ENCODE results near the gene P2RY12.

Gene P2RY12

GRCh38 chr3:151412989-151413388 lies 28.4 kb upstream of the P2RY12 start:
- no peak overlapping the region for H3K27ac ChIP-seq (ENCODE audit: low read depth, low read length)
- no peaks in the 10 kb centered on the region for H3K27me3 ChIP-seq (ENCODE audit: control insufficient read depth in 1 of 2, insufficient read depth in 2 of 2, low read length in 2 of 2)
- no peaks in the 10 kb centered on the region for H3K9me3 ChIP-seq (ENCODE audit: low read length)
- no peak overlapping the region for H3K4me3 ChIP-seq (ENCODE audit: low read depth in 1 of 2, low read length in 2 of 2)
- no peaks in the 10 kb centered on the region for H3K36me3 ChIP-seq (ENCODE audit: insufficient read depth, low read length)
- no peak overlapping the region for H3K9ac ChIP-seq (ENCODE audit: low read length)
- H3K4me1 ChIP-seq (ENCODE audit: insufficient read depth, low read length), result peaks cover 9% of the 10 kb centered on the region

GRCh38 chr3:151410891-151411559 lies 26.5 kb upstream of the P2RY12 start:
- no peak overlapping the region for H3K4me3 ChIP-seq (ENCODE audit: low read depth in 1 of 2, low read length in 2 of 2)
- H3K9ac ChIP-seq (ENCODE audit: low read length), result no peak overlapping the region
- H3K27me3 ChIP-seq (ENCODE audit: control insufficient read depth in 1 of 2, insufficient read depth in 2 of 2, low read length in 2 of 2), result no peaks in the 10 kb centered on the region
- H3K9me3 ChIP-seq (ENCODE audit: low read length), result no peaks in the 10 kb centered on the region
- peaks cover 9% of the 10 kb centered on the region for H3K4me1 ChIP-seq (ENCODE audit: insufficient read depth, low read length)
- no peak overlapping the region for H3K27ac ChIP-seq (ENCODE audit: low read depth, low read length)
- H3K36me3 ChIP-seq (ENCODE audit: insufficient read depth, low read length), result no peaks in the 10 kb centered on the region

- Histone ChIP-seq H3K27ac (ENCODE audit: low read depth, low read length) (no peak overlapping the region), H3K36me3 (ENCODE audit: insufficient read depth, low read length) (no peaks in the 10 kb centered on the region), H3K9ac (ENCODE audit: low read length) (no peak overlapping the region), H3K27me3 (ENCODE audit: control insufficient read depth in 1 of 2, insufficient read depth in 2 of 2, low read length in 2 of 2) (no peaks in the 10 kb centered on the region), H3K4me3 (ENCODE audit: low read depth in 1 of 2, low read length in 2 of 2) (no peak overlapping the region), H3K9me3 (ENCODE audit: low read length) (no peaks in the 10 kb centered on the region), H3K4me1 (ENCODE audit: insufficient read depth, low read length) (peaks cover 17% of the 10 kb centered on the region)
These were observed 23.4 kb upstream of the P2RY12 start for GRCh38 chr3:151407928-151408327.

- Histone ChIP-seq H3K27me3 (ENCODE audit: control insufficient read depth in 1 of 2, insufficient read depth in 2 of 2, low read length in 2 of 2) (no peaks in the 10 kb centered on the region), H3K36me3 (ENCODE audit: insufficient read depth, low read length) (no peaks in the 10 kb centered on the region), H3K27ac (ENCODE audit: low read depth, low read length) (no peak overlapping the region), H3K9me3 (ENCODE audit: low read length) (no peaks in the 10 kb centered on the region), H3K4me3 (ENCODE audit: low read depth in 1 of 2, low read length in 2 of 2) (no peak overlapping the region), H3K4me1 (ENCODE audit: insufficient read depth, low read length) (peaks cover 8% of the 10 kb centered on the region), H3K9ac (ENCODE audit: low read length) (no peak overlapping the region)
These were observed 19.8 kb upstream of the P2RY12 start for GRCh38 chr3:151404316-151404715.

DNA sequence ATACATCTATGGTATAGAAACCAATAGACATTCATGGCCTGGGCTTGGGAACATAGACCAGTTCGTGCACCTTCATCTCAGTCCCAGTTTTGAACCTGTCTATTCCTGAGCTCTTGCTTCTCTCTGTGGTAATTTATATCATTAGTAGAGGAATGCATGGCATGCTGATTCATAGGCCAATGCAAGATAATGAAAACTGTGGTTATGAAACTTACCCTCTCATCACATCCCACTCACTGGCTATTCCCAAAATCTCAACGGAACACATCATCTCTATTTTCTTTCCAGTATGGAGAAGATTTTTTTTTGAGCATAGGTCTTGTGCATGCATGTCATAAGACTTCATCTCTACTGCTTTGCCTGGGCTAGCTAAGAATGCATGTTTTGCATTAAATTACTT lies 18.7 kb upstream of the P2RY12 start:
- peaks cover 8% of the 10 kb centered on the region for H3K4me1 ChIP-seq (ENCODE audit: insufficient read depth, low read length)
- no peaks in the 10 kb centered on the region for H3K9me3 ChIP-seq (ENCODE audit: low read length)

DNA sequence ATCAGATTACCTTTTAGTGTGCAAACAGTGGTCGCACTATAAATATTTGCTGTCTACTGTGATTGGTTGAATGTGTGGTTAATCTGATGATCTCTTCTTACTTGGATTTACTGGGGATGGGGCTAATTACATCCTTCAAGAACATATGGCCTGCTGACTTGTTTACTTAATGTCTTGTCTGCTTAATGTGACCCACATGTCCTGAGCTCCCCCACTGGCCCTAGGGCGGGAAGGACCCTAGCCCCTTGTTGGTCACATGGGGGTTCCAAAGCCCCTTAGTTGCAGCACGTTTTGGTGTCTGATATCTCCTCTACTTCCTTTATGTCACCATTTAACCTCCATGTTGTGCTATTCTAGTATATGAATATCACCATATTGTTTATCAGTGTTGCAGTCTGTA lies 17.8 kb upstream of the P2RY12 start:
- Histone ChIP-seq H3K36me3 (ENCODE audit: insufficient read depth, low read length) (no peaks in the 10 kb centered on the region), H3K4me1 (ENCODE audit: insufficient read depth, low read length) (peaks cover 8% of the 10 kb centered on the region), H3K4me3 (ENCODE audit: low read depth in 1 of 2, low read length in 2 of 2) (no peak overlapping the region), H3K9me3 (ENCODE audit: low read length) (no peaks in the 10 kb centered on the region), H3K27me3 (ENCODE audit: control insufficient read depth in 1 of 2, insufficient read depth in 2 of 2, low read length in 2 of 2) (no peaks in the 10 kb centered on the region), H3K27ac (ENCODE audit: low read depth, low read length) (no peak overlapping the region), H3K9ac (ENCODE audit: low read length) (no peak overlapping the region)

More for the DNA sequence above, 18.7 kb upstream of the P2RY12 start:
- no peaks in the 10 kb centered on the region for H3K36me3 ChIP-seq (ENCODE audit: insufficient read depth, low read length)
- H3K27ac ChIP-seq (ENCODE audit: low read depth, low read length), result no peak overlapping the region
- H3K9ac ChIP-seq (ENCODE audit: low read length), result no peak overlapping the region
- H3K4me3 ChIP-seq (ENCODE audit: low read depth in 1 of 2, low read length in 2 of 2), result no peak overlapping the region
- H3K27me3 ChIP-seq (ENCODE audit: control insufficient read depth in 1 of 2, insufficient read depth in 2 of 2, low read length in 2 of 2), result no peaks in the 10 kb centered on the region

- Histone ChIP-seq H3K27me3 (ENCODE audit: control insufficient read depth in 1 of 2, insufficient read depth in 2 of 2, low read length in 2 of 2) (no peaks in the 10 kb centered on the region), H3K27ac (ENCODE audit: low read depth, low read length) (no peak overlapping the region), H3K9ac (ENCODE audit: low read length) (no peak overlapping the region), H3K36me3 (ENCODE audit: insufficient read depth, low read length) (no peaks in the 10 kb centered on the region), H3K4me1 (ENCODE audit: insufficient read depth, low read length) (peaks cover 8% of the 10 kb centered on the region), H3K4me3 (ENCODE audit: low read depth in 1 of 2, low read length in 2 of 2) (no peak overlapping the region), H3K9me3 (ENCODE audit: low read length) (no peaks in the 10 kb centered on the region)
These were observed 15.8 kb upstream of the P2RY12 start for GRCh38 chr3:151400341-151400740.

DNA sequence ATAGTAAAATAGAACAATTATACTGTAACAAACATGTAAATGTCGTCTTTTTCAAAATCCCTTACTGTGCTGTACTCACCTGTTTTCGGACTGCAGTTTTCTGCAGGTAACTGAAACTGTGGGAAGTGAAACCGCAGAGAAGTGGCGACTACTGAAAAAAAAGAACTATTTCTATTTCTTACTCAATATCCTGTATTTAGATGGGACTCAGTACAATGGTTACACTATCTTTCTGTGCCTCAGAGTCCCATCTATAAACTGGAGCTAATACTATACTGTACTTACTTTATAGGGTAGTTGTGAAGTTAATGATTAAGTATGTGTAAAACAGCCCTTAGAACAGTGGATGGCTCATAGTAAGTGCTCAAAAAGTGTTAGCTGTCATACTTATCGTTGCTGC lies 14.3 kb upstream of the P2RY12 start:
- no peaks in the 10 kb centered on the region for H3K4me1 ChIP-seq (ENCODE audit: insufficient read depth, low read length)
- no peak overlapping the region for H3K9ac ChIP-seq (ENCODE audit: low read length)
- no peak overlapping the region for H3K4me3 ChIP-seq (ENCODE audit: low read depth in 1 of 2, low read length in 2 of 2)
- no peaks in the 10 kb centered on the region for H3K9me3 ChIP-seq (ENCODE audit: low read length)
- no peak overlapping the region for H3K27ac ChIP-seq (ENCODE audit: low read depth, low read length)
- H3K36me3 ChIP-seq (ENCODE audit: insufficient read depth, low read length), result no peaks in the 10 kb centered on the region
- H3K27me3 ChIP-seq (ENCODE audit: control insufficient read depth in 1 of 2, insufficient read depth in 2 of 2, low read length in 2 of 2), result no peaks in the 10 kb centered on the region

GRCh38 chr3:151395806-151396205 lies 11.3 kb upstream of the P2RY12 start:
- Histone ChIP-seq H3K4me1 (ENCODE audit: insufficient read depth, low read length) (no peaks in the 10 kb centered on the region), H3K27ac (ENCODE audit: low read depth, low read length) (no peak overlapping the region), H3K9ac (ENCODE audit: low read length) (no peak overlapping the region), H3K36me3 (ENCODE audit: insufficient read depth, low read length) (no peaks in the 10 kb centered on the region), H3K4me3 (ENCODE audit: low read depth in 1 of 2, low read length in 2 of 2) (no peak overlapping the region), H3K27me3 (ENCODE audit: control insufficient read depth in 1 of 2, insufficient read depth in 2 of 2, low read length in 2 of 2) (no peaks in the 10 kb centered on the region), H3K9me3 (ENCODE audit: low read length) (no peaks in the 10 kb centered on the region)

DNA sequence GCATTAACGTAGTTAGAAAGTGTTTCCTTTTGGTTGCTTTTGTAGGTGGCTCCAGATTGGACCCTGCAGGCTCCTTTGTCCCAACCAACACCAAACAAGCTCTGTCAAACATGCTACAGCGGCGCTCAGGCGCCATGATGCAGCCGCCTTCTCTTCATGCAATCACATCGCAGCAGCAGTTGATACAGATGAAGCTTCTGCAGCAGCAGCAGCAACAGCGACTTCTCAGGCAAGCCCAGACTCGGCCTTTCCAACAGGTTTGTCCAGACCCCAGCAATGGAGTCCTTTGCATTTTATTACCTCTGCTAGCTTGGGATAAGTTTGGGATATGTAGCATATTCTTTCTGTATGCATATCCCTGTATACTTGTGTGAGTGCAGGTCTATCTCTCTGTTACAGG lies 10.1 kb upstream of the P2RY12 start:
- H3K4me3 ChIP-seq (ENCODE audit: low read depth in 1 of 2, low read length in 2 of 2), result no peak overlapping the region
- H3K36me3 ChIP-seq (ENCODE audit: insufficient read depth, low read length), result no peaks in the 10 kb centered on the region
- no peaks in the 10 kb centered on the region for H3K9me3 ChIP-seq (ENCODE audit: low read length)
- H3K27me3 ChIP-seq (ENCODE audit: control insufficient read depth in 1 of 2, insufficient read depth in 2 of 2, low read length in 2 of 2), result no peaks in the 10 kb centered on the region
- no peak overlapping the region for H3K9ac ChIP-seq (ENCODE audit: low read length)
- H3K4me1 ChIP-seq (ENCODE audit: insufficient read depth, low read length), result no peaks in the 10 kb centered on the region
- H3K27ac ChIP-seq (ENCODE audit: low read depth, low read length), result no peak overlapping the region

DNA sequence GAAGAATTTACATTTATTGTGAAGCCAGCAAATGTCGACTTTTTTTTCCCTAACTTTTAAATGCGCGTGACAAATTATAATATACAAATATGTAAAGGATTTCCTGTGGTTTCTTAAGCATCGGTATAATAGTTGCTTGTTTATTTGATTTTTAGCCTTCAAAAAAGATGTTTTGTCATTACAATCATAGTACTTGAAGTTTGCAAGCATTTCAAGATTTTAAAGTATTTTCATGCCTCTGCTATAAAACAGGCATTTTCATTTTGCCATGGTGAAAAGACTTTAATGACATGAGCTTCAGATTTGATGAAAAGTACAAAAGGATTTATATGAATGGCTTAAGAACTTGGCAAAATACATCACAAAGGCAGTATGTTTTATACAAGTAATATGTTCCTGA lies 9.4 kb upstream of the P2RY12 start:
- H3K4me1 ChIP-seq (ENCODE audit: insufficient read depth, low read length), result no peaks in the 10 kb centered on the region
- no peak overlapping the region for H3K9ac ChIP-seq (ENCODE audit: low read length)
- H3K27ac ChIP-seq (ENCODE audit: low read depth, low read length), result no peak overlapping the region
- H3K4me3 ChIP-seq (ENCODE audit: low read depth in 1 of 2, low read length in 2 of 2), result no peak overlapping the region
- H3K36me3 ChIP-seq (ENCODE audit: insufficient read depth, low read length), result no peaks in the 10 kb centered on the region
- no peaks in the 10 kb centered on the region for H3K27me3 ChIP-seq (ENCODE audit: control insufficient read depth in 1 of 2, insufficient read depth in 2 of 2, low read length in 2 of 2)
- no peaks in the 10 kb centered on the region for H3K9me3 ChIP-seq (ENCODE audit: low read length)

- Histone ChIP-seq H3K9me3 (ENCODE audit: low read length) (no peaks in the 10 kb centered on the region), H3K4me3 (ENCODE audit: low read depth in 1 of 2, low read length in 2 of 2) (no peak overlapping the region), H3K4me1 (ENCODE audit: insufficient read depth, low read length) (no peaks in the 10 kb centered on the region), H3K9ac (ENCODE audit: low read length) (no peak overlapping the region), H3K36me3 (ENCODE audit: insufficient read depth, low read length) (no peaks in the 10 kb centered on the region), H3K27ac (ENCODE audit: low read depth, low read length) (no peak overlapping the region), H3K27me3 (ENCODE audit: control insufficient read depth in 1 of 2, insufficient read depth in 2 of 2, low read length in 2 of 2) (no peaks in the 10 kb centered on the region)
These were observed 8.7 kb upstream of the P2RY12 start for GRCh38 chr3:151393146-151393830.

Measured in muscle layer of colon (tissue), 2 donors.